Neuronal stem cell (in vitro differentiated cells): ENCODE measurements around the gene ABLIM2.
A peak's percentile ranks its signal among the peaks of the same experiment; 100 is the strongest.

Source experiments
- DNase-seq: peaks from one replicate; pipeline ENCODE4 v3.0.0-alpha.2; 2013; ENCODE audit warnings: low spot score
- H2AFZ ChIP-seq: one replicate; pipeline ENCODE4 v1.6.1; 2013; ENCODE audit warnings: mild to moderate bottlenecking, low read length, inconsistent platforms
- H2AK5ac ChIP-seq: 2 replicates; pipeline ENCODE4 v1.6.1; 2013; ENCODE audit warnings: low read depth, mild to moderate bottlenecking, inconsistent platforms, low read length, moderate library complexity, mixed read lengths
- H2BK120ac ChIP-seq: 2 replicates; pipeline ENCODE4 v1.6.1; 2013; ENCODE audit warnings: low read depth, mild to moderate bottlenecking, inconsistent platforms, low read length, moderate library complexity, mixed read lengths
- H2BK12ac ChIP-seq: one replicate; pipeline ENCODE4 v1.6.1; 2013; ENCODE audit warnings: low read length, inconsistent platforms
- H2BK15ac ChIP-seq: 2 replicates; pipeline ENCODE4 v1.6.1; 2013; ENCODE audit warnings: mild to moderate bottlenecking, low read length, inconsistent platforms, mixed read lengths
- H2BK5ac ChIP-seq: one replicate; pipeline ENCODE4 v1.6.1; 2013; ENCODE audit warnings: inconsistent platforms, mild to moderate bottlenecking, low read length, moderate library complexity
- H3K14ac ChIP-seq: one replicate; pipeline ENCODE4 v1.6.1; 2013; ENCODE audit warnings: low read length, inconsistent platforms
- H3K18ac ChIP-seq: 2 replicates; pipeline ENCODE4 v1.6.1; 2013; ENCODE audit warnings: low read length, inconsistent platforms
- H3K23ac ChIP-seq: 2 replicates; pipeline ENCODE4 v1.6.1; 2013; ENCODE audit warnings: low read depth, mild to moderate bottlenecking, mixed read lengths, low read length, inconsistent platforms; ENCODE audit not compliant: poor library complexity
- H3K27ac ChIP-seq: replicated peaks from 3 replicates; pipeline ENCODE4 v1.5.1; 2013; ENCODE audit warnings: low read length, inconsistent platforms
- H3K27me3 ChIP-seq, 3 experiments: 2 replicates each; pipeline ENCODE4 v1.6.1; 2013; ENCODE audit warnings: low read length in 3 of 3, mild to moderate bottlenecking in 2 of 3, inconsistent platforms in 1 of 3, low read depth in 1 of 3, mixed read lengths in 1 of 3, moderate library complexity in 1 of 3; ENCODE audit not compliant: control insufficient read depth in 3 of 3, insufficient read depth in 3 of 3
- H3K36me3 ChIP-seq, 2 donors: replicated peaks in 1 of 2; 2 replicates each; pipeline ENCODE4 v1.6.1; 2013; ENCODE audit warnings: low read length in 2 of 2; ENCODE audit not compliant: control insufficient read depth in 2 of 2, insufficient read depth in 2 of 2
- H3K4ac ChIP-seq: 2 replicates; pipeline ENCODE4 v1.6.1; 2013; ENCODE audit warnings: inconsistent platforms, mild to moderate bottlenecking, low read length, moderate library complexity
- H3K4me1 ChIP-seq, 2 donors: 1 replicate in 1 of 2; 2 replicates in 1 of 2; pipeline ENCODE4 v1.6.1; 2013; ENCODE audit warnings: low read length in 2 of 2, low read depth in 1 of 2; ENCODE audit not compliant: control insufficient read depth in 2 of 2, insufficient read depth in 1 of 2
- H3K4me2 ChIP-seq: one replicate; pipeline ENCODE4 v1.6.1; 2013; ENCODE audit warnings: mild to moderate bottlenecking, low read length, inconsistent platforms; ENCODE audit not compliant: insufficient read depth, poor library complexity, severe bottlenecking
- H3K4me3 ChIP-seq, 2 donors: 2 replicates each; pipeline ENCODE4 v1.5.1; 2013; ENCODE audit warnings: low read length in 2 of 2, mild to moderate bottlenecking in 2 of 2, inconsistent platforms in 1 of 2, moderate library complexity in 1 of 2
- H3K79me1 ChIP-seq: one replicate; pipeline ENCODE4 v1.6.1; 2013; ENCODE audit warnings: low read depth, mild to moderate bottlenecking, inconsistent platforms, low read length, moderate library complexity
- H3K9ac ChIP-seq: one replicate; pipeline ENCODE4 v1.6.1; 2013; ENCODE audit warnings: mild to moderate bottlenecking, low read depth, low read length, inconsistent platforms; ENCODE audit not compliant: poor library complexity
- H3K9me3 ChIP-seq, 2 donors: replicated peaks in 1 of 2; 2 replicates each; pipeline versions ENCODE3 to v1.6.1; 2013; ENCODE audit warnings: low read length in 2 of 2, mild to moderate bottlenecking in 2 of 2, inconsistent platforms in 1 of 2, low read depth in 1 of 2, mixed read lengths in 1 of 2, moderate library complexity in 1 of 2; ENCODE audit not compliant: control insufficient read depth in 2 of 2, insufficient read depth in 1 of 2
- H4K8ac ChIP-seq: one replicate; pipeline ENCODE4 v1.6.1; 2013; ENCODE audit warnings: low read depth, mild to moderate bottlenecking, inconsistent platforms, low read length, moderate library complexity
- H4K91ac ChIP-seq: one replicate; pipeline ENCODE4 v1.6.1; 2013; ENCODE audit warnings: low read length, low read depth, mild to moderate bottlenecking, inconsistent platforms; ENCODE audit not compliant: poor library complexity
- WGBS, 2 donors: extraction: QIAGEN DNeasy Blood & Tissue Kit; methylation state at CpG; one replicate each; pipeline ENCODE4 v1.1.7; 2013; ENCODE audit warnings: missing lambda C conversion rate in 2 of 2, mixed read lengths in 1 of 2; ENCODE audit not compliant: insufficient read length in 2 of 2, insufficient replicate concordance in 1 of 2; ENCODE audit errors: extremely low coverage in 2 of 2; 5-methylcytosine and 5-hydroxymethylcytosine counted together

ABLIM2 gene

GRCh38 chr4:8160572-8160971 lies 2.0 kb upstream of the ABLIM2 start:
- Histone ChIP-seq H3K4me1 (peaks cover 6% of the 10 kb centered on the region in 2 donors), H2BK12ac (no peak overlapping the region), H3K4ac (no peak overlapping the region), H3K4me2 (no peak overlapping the region), H3K23ac (no peak overlapping the region), H3K18ac (no peak overlapping the region), H2BK5ac (no peak overlapping the region), H3K27ac (no peak overlapping the region), H3K79me1 (no peaks in the 10 kb centered on the region), H3K27me3 (peaks cover 17 to 77% (median 38%) of the 10 kb centered on the region in 3 experiments), H4K91ac (no peak overlapping the region), H2BK120ac (no peak overlapping the region), H2AK5ac (no peak overlapping the region), H2BK15ac (no peak overlapping the region), H3K36me3 (no peaks in the 10 kb centered on the region), H2AFZ (no peak overlapping the region), H3K14ac (no peak overlapping the region), H3K9ac (no peak overlapping the region), H3K4me3 (no peak overlapping the region), H4K8ac (no peak overlapping the region), H3K9me3 (peaks cover 0 to 2% of the 10 kb centered on the region in 2 donors)
- WGBS, 2 donors = no CpG with 5 or more reads among the region's 3 CpGs
- no peak for DNase-seq

- H3K23ac ChIP-seq = no peak overlapping the region
- no peak overlapping the region for H2AK5ac ChIP-seq
- H2BK15ac ChIP-seq = no peak overlapping the region
- no peak overlapping the region for H3K27ac ChIP-seq
- H3K79me1 ChIP-seq = no peaks in the 10 kb centered on the region
- H3K4me1 ChIP-seq = peaks cover 6% of the 10 kb centered on the region in 2 donors
- no peak overlapping the region for H3K9ac ChIP-seq
- peaks cover 17 to 81% (median 38%) of the 10 kb centered on the region in 3 experiments for H3K27me3 ChIP-seq
- H4K8ac ChIP-seq = no peak overlapping the region
- WGBS, 2 donors = no CpG with 5 or more reads among the region's 4 CpGs
- DNase-seq = no peak
- H3K18ac ChIP-seq = no peak overlapping the region
- no peak overlapping the region for H2BK12ac ChIP-seq
- H2BK120ac ChIP-seq = no peak overlapping the region
- peaks cover 0 to 2% of the 10 kb centered on the region in 2 donors for H3K9me3 ChIP-seq
- H3K4ac ChIP-seq = no peak overlapping the region
- H3K4me3 ChIP-seq = no peak overlapping the region
- no peak overlapping the region for H3K4me2 ChIP-seq
- no peaks in the 10 kb centered on the region for H3K36me3 ChIP-seq
- H4K91ac ChIP-seq = no peak overlapping the region
- no peak overlapping the region for H3K14ac ChIP-seq
- H2AFZ ChIP-seq = no peak overlapping the region
- H2BK5ac ChIP-seq = no peak overlapping the region
Measured at GRCh38 chr4:8160233-8160560, 1.6 kb upstream of the ABLIM2 start.

GRCh38 chr4:8159537-8160232 lies 1.1 kb upstream of the ABLIM2 start:
- DNase-seq = no peak
- Histone ChIP-seq H4K8ac (peak overlapping the region; percentile 31), H3K36me3 (no peaks in the 10 kb centered on the region), H3K14ac (peak overlapping the region; percentile 98), H3K4me3 (peak overlapping the region; percentile 62 to 79), H2BK120ac (no peak overlapping the region), H2BK5ac (peak overlapping the region; percentile 29), H3K4me2 (peak overlapping the region; percentile 90), H3K27me3 (peaks cover 17 to 81% (median 38%) of the 10 kb centered on the region in 3 experiments), H2AK5ac (no peak overlapping the region), H3K9ac (peak overlapping the region; percentile 96), H4K91ac (no peak overlapping the region), H3K4ac (no peak overlapping the region), H2AFZ (peak overlapping the region; percentile 89), H2BK12ac (peak overlapping the region; percentile 50), H3K23ac (peak overlapping the region; percentile 92), H3K9me3 (peaks cover 0 to 2% of the 10 kb centered on the region in 2 donors), H3K4me1 (peaks cover 6% of the 10 kb centered on the region in 2 donors), H3K27ac (no peak overlapping the region), H3K18ac (peak overlapping the region; percentile 69), H3K79me1 (no peaks in the 10 kb centered on the region), H2BK15ac (peak overlapping the region; percentile 90)
- no CpG with 5 or more reads among the region's 13 CpGs for WGBS, 2 donors

DNA sequence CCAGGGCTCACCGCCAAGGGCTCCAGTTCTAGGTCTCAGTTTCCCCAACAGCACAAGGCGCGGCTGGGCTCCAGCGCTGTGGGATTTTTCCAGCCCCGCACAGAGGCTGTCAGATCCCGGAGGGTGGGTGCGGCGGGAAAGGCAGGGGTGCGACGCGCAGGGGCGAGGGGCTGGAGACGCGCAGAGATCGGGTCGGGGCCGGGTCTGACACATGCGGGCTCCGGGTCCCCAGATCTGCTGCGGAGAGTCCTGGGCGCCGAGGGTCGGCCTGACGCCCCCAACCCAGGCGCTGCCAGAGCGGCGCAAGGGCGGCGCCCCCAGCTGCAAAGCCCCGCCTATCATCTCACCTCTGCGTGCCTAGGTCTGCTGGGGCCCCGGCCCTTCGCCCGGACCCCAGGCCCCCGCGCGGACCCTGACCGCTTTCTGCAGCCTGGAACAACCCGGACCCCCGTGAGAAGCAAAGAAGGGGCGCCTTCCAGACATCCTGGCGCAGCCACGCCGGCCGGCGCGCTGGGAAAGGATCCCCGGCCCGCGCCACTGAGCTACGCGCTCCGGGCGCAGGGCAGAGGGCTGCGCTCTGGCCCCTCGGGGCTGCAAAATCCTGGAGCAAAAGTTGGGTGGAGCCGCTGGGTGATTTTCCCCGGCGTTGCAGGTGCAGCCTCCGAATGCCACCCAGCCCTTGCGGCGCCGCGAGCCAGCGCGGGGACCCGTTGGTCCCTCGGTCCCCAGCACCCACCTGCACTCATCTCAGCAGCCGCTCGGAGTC lies 486 bp downstream of the ABLIM2 start:
- Histone ChIP-seq H3K14ac (peak overlapping the region; percentile 60), H3K4ac (no peak overlapping the region), H2AK5ac (peak overlapping the region; percentile 50), H3K36me3 (no peaks in the 10 kb centered on the region), H3K4me1 (peaks cover 6% of the 10 kb centered on the region in 2 donors), H2BK120ac (no peak overlapping the region), H4K8ac (no peak overlapping the region), H3K23ac (peak overlapping the region; percentile 57), H2BK12ac (peak overlapping the region; percentile 80), H3K27me3 (peaks cover 17 to 74% (median 38%) of the 10 kb centered on the region in 3 experiments), H2AFZ (peak overlapping the region; percentile 89), H3K9ac (peak overlapping the region; percentile 75), H3K9me3 (peaks cover 0 to 2% of the 10 kb centered on the region in 2 donors), H3K79me1 (no peaks in the 10 kb centered on the region), H4K91ac (no peak overlapping the region), H2BK15ac (no peak overlapping the region), H3K4me3 (peak overlapping the region; percentile 62 to 85), H2BK5ac (peak overlapping the region; percentile 80), H3K18ac (peak overlapping the region; percentile 89), H3K27ac (no peak overlapping the region), H3K4me2 (peak overlapping the region; percentile 100)
- WGBS, 2 donors = no CpG with 5 or more reads among the region's 70 CpGs
- DNase-seq = peak; percentile 23
